ENCODE results near the gene LIPM.

GRCh38 chr10:88835096-88835909 is 32.8 kb downstream of the LIPM start:
- TF ChIP-seq POLR2A (IDR thresholded peaks at IDR 0.05; ENCODE audit: low read length) (no peak), GATA1 (IDR thresholded peaks at IDR 0.05; ENCODE audit: low read depth, low read length) (no peak)

All from erythroblast (primary cell).